H1 (cell line): ENCODE data around the gene TMEM209. TPM values are rescaled to one million over a fixed set of nuclear protein-coding genes. Genes with fewer than 3 reads are reported as not detected.

Experiments
- ASH2L ChIP-seq: fragments of 200-600, 300-600 bp; sonication (generic); IDR thresholded peaks from one replicate; pipeline ENCODE4 v1.7.1; 2017; ENCODE audit warnings: low read length
- EGR1 ChIP-seq: IDR thresholded peaks from 2 replicates; pipeline ENCODE4 v1.6.1; 2011; ENCODE audit warnings: low read depth, low read length, borderline replicate concordance
- RXRA ChIP-seq: IDR thresholded peaks from 2 replicates; pipeline ENCODE4 v1.6.1; 2011; ENCODE audit warnings: low read depth, mild to moderate bottlenecking, low read length, moderate library complexity; ENCODE audit not compliant: insufficient read depth
- SP1 ChIP-seq: IDR thresholded peaks from 2 replicates; pipeline ENCODE4 v1.6.1; 2011; ENCODE audit warnings: low read depth, low read length
- TAF1 ChIP-seq: IDR thresholded peaks from 2 replicates; pipeline ENCODE4 v1.6.1; 2011; ENCODE audit warnings: mild to moderate bottlenecking, low read depth, low read length
- polyA plus RNA-seq, 7 experiments: library from polyadenylated mRNA; depleted of rRNA in 3 of 7; stranded (reverse) in 5 of 7; unstranded in 2 of 7; fragments of >200 nt in 5 of 7; fragments of 200-250 nt in 2 of 7; gene quantifications; 1 replicate in 5 of 7; 2 replicates in 1 of 7; 4 replicates in 1 of 7; pipeline versions ENCODE4 v1.2.1 to v1.2.3, GENCODE V29; 2011 to 2013; ENCODE audit warnings: missing spikeins in 2 of 7, mixed read lengths in 2 of 7
- total RNA-seq: library from RNA; stranded (reverse); fragmentation: NEBNext Ultra II Directional; extraction: Animal tissue kit (Norgen Biotek cat#: 25700); gene quantifications from 2 replicates; pipeline ENCODE4 v1.2.1, GENCODE V29; 2021

The TMEM209 gene
- total and polyA plus RNA-seq, 2 of the 8 experiments (the other 6 are each of a cell fraction or from before 2014, with no cell fraction given): 28.5 to 30.5 TPM

- TF ChIP-seq SP1: no peak
- TF ChIP-seq EGR1: no peak
- no peak for TF ChIP-seq TAF1
- TF ChIP-seq ASH2L: no peak
- TF ChIP-seq RXRA: no peak
Observed at GRCh38 chr7:130136579-130137167, 68.5 kb downstream of the TMEM209 start (continued).
